ENCODE data around the gene C5orf58. TPM values are rescaled to one million over a fixed set of nuclear protein-coding genes. Genes with fewer than 3 reads are reported as not detected.

The C5orf58 gene
- total and polyA plus RNA-seq, 11 donors: not detected

DNA sequence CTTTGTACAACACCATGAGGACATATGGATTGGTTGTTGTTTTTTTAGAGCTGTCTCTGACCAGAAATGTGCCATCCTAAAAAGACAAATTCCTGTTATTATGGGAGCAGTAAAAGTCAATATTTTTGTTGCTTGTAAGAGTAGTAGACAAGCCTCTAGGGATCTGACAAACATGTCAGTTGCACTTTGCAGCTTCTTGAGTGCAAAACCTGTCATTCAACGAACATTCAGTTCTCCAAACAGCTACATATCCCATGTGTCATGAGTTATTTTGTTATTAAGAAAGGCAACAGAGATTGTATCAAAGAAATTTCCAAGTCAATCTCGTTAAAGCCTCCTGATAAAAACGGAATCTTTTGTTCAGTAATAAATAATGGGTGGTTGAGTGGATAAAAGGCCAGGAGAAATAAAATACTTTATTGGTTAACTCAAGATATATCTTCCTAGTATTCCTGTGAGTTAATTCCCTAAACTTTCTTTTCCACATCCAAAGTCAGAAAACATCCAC, 18.1 kb downstream of the C5orf58 start:
- intact Hi-C loops (cut with DNase I): no loop called here
- 46 to 62% (median 52%) methylated on average over 3 of the region's 3 CpGs for WGBS, 4 donors
- TF ChIP-seq CTCF (IDR thresholded peaks at IDR 0.05) (no peak), POLR2A (IDR thresholded peaks at IDR 0.05) (no peak)
- Histone ChIP-seq H3K9me3 (no peaks in the 10 kb centered on the region), H3K4me1 (peaks cover 0 to 26% (median 1%) of the 10 kb centered on the region in 12 donors), H3K27ac (no peak overlapping the region), H3K4me3 (no peak overlapping the region), H3K36me3 (peaks cover 0 to 100% (median 6%) of the 10 kb centered on the region in 9 donors), H3K27me3 (no peaks in the 10 kb centered on the region)
- no peak for DNase-seq
- no peak for ATAC-seq

DNA sequence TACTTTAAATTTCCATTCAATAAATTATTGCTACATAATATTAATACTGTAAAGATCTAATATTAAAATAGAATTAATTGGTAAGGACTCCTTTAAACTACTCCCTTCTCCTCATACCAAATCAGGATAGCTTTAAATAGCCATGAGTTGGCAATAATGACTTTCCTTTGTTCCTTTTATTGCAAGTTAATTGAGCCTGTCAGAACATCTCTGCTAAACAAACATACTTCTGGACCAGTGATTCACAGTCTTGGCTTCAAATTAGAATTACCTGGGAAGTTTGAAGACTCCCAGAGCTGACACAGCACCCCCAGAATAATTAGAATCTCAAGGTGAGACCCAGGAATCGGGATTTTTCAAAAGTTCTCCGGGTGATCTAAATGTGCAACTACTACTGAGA, 18.7 kb downstream of the C5orf58 start:
- 76 to 90% (median 86%) methylated on average over 2 of the region's 2 CpGs for WGBS, 4 donors
- H3K4me1 ChIP-seq: peaks cover 0 to 26% (median 1%) of the 10 kb centered on the region in 12 donors
- intact Hi-C loops (cut with DNase I): no loop called here
- H3K27ac ChIP-seq: no peak overlapping the region
- H3K9me3 ChIP-seq: no peaks in the 10 kb centered on the region
- no peak overlapping the region for H3K4me3 ChIP-seq
- H3K36me3 ChIP-seq: peaks cover 0 to 100% (median 6%) of the 10 kb centered on the region in 9 donors
- ATAC-seq (no peak), DNase-seq (no peak)
- H3K27me3 ChIP-seq: no peaks in the 10 kb centered on the region
- TF ChIP-seq POLR2A (IDR thresholded peaks at IDR 0.05): no peak
- no peak for TF ChIP-seq CTCF (IDR thresholded peaks at IDR 0.05)

DNA sequence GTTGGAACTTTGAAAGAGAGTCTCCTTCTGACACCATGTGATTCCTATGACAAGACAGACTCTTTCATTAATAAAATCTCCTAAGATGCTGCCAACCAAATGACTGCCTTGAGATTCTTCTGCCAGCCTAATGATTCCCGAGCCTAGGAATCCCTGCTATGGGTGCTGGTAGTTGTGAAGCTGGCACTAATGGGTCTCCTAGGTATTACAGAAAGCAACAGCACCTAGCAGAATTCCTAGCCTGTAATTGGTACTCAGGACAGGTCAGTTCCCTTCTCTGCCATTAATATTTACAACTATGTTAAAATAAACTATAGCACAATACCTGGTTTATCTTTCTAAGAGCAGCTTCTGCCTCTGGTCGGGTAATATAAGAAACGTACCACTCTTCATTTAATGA, 19.3 kb downstream of the C5orf58 start:
- Histone ChIP-seq H3K4me3 (no peak overlapping the region), H3K9me3 (no peaks in the 10 kb centered on the region), H3K4me1 (peaks cover 0 to 22% (median 0%) of the 10 kb centered on the region in 12 donors), H3K27ac (no peak overlapping the region), H3K36me3 (peaks cover 0 to 100% (median 6%) of the 10 kb centered on the region in 9 donors), H3K27me3 (no peaks in the 10 kb centered on the region)
- no peak for DNase-seq
- intact Hi-C loops (cut with DNase I): no loop called here
- no peak for TF ChIP-seq CTCF (IDR thresholded peaks at IDR 0.05)
- no peak for TF ChIP-seq POLR2A (IDR thresholded peaks at IDR 0.05)
- ATAC-seq: no peak
- WGBS, 4 donors: 74 to 81% (median 76%) methylated on average over 3 of the region's 3 CpGs

DNA sequence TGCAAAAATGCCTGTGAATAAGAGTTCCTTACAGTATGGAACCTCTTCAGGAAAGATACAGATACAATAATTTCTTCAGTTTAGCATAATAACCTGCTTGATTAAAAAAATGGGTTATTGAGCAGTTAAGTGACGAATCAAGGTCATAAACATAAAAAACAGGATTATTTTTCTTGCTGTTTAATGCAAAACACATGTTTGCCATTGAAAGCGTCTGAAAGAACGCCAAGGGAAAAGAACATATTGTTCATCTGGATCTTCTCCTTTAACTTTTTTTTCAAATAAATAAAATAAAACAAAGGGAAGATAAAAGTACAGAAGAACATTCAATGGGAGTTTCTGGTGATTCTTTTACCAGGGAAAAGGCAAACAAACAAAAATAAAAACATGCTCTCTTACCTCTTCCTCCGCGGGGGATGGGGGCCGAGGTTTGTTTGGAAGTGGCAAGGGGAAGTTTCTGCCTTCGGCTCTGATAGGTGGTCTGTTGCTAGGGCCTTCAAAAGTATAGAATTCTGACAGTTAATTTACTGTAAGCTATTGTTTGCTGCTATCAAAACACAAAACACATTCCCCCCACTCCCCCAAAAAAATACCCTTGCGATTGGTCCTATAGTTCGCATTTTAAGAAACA, 20.1 kb downstream of the C5orf58 start:
- intact Hi-C loops (cut with DNase I): no loop called here
- no peak for DNase-seq
- no peak for ATAC-seq
- H3K4me3 ChIP-seq: no peak overlapping the region
- peaks cover 0 to 100% (median 1%) of the 10 kb centered on the region in 9 donors for H3K36me3 ChIP-seq
- TF ChIP-seq POLR2A (IDR thresholded peaks at IDR 0.05) (no peak), CTCF (IDR thresholded peaks at IDR 0.05) (no peak)
- peaks cover 0 to 22% (median 0%) of the 10 kb centered on the region in 12 donors for H3K4me1 ChIP-seq
- H3K9me3 ChIP-seq: no peaks in the 10 kb centered on the region
- WGBS, 4 donors: 60 to 67% (median 64%) methylated on average over 9 of the region's 9 CpGs
- H3K27ac ChIP-seq: no peak overlapping the region
- no peaks in the 10 kb centered on the region for H3K27me3 ChIP-seq

Data from heart left ventricle (tissue), 16 donors.